Measurements from ENCODE around the gene RSPO1. TPM values are rescaled to one million over a fixed set of nuclear protein-coding genes. Genes with fewer than 3 reads are reported as not detected.

RSPO1 gene
- total and polyA plus RNA-seq, 2 donors: 0.21 to 2.2 TPM

DNA sequence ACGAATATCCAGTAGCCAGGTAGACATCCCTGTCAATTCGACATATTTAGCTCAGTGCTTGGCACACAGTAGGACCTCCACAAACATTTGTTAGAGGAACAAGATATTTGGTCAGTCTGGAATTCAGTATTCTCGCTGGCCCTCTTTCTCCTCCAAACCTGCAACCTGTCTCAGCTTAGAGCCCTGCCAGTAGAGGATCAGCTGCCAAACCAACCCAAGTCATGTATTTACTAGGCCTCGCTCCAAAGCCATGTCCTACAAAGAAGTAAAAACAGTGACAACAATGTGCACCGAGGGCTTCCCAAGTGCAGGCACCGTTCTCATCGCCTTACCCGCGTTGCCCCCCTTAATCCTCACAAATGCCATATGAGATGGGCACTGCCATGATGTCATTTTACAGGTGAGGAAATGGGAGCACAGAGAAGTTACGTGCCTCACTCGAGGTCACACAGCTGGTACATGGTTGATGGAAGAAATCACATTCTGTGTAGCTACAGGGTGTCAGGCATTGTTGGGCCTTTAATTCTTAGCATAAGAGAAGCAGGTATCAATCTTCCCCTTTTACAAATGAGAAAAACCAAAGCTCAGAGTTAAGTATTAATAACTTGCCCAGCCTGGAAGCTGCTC is 31.7 kb upstream of the RSPO1 start:
- no peak overlapping the region for H3K4me3 ChIP-seq (ENCODE audit: low read depth, low read length)
- no peaks in the 10 kb centered on the region for H3K36me3 ChIP-seq (ENCODE audit: insufficient read depth)
- no peak for DNase-seq (ENCODE audit: extremely low spot score)
- 76% methylated on average over 11 of the region's 11 CpGs for WGBS
- H3K27ac ChIP-seq (ENCODE audit: low read depth): no peak overlapping the region
- H3K4me1 ChIP-seq (ENCODE audit: insufficient read depth): no peaks in the 10 kb centered on the region

DNA sequence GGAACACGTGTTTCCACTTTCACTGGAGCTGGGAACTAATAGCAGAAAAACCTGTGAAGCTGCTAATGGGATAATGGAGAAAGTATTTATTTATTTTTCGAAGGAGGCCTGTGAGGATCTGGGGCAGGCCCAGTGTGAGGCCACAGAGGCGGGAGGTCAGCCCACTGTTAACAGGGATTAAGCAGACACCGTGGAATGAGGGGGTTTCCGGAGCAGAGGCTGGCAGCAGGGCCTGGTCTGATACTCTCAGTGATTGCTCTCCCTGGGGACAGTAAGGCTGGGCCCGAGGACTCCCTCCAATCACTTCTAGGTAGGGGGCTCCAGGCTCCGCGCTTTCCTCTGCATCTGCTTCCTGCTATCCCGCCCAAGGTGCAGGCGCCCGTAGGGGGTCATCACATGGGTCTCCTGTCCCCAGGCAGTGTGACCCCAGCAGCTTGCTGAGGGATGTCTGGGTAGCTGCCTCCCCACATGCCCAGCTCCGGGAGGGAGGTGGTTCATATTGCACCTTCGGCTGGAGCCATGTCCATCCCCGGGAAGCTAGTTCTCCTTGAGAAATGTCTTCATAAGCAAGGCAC is 28.8 kb upstream of the RSPO1 start:
- H3K4me3 ChIP-seq (ENCODE audit: low read depth, low read length): no peak overlapping the region
- H3K4me1 ChIP-seq (ENCODE audit: insufficient read depth): no peaks in the 10 kb centered on the region
- H3K27ac ChIP-seq (ENCODE audit: low read depth): no peak overlapping the region
- no peaks in the 10 kb centered on the region for H3K36me3 ChIP-seq (ENCODE audit: insufficient read depth)
- WGBS: 53% methylated on average over 14 of the region's 14 CpGs
- no peak for DNase-seq (ENCODE audit: extremely low spot score)

DNA sequence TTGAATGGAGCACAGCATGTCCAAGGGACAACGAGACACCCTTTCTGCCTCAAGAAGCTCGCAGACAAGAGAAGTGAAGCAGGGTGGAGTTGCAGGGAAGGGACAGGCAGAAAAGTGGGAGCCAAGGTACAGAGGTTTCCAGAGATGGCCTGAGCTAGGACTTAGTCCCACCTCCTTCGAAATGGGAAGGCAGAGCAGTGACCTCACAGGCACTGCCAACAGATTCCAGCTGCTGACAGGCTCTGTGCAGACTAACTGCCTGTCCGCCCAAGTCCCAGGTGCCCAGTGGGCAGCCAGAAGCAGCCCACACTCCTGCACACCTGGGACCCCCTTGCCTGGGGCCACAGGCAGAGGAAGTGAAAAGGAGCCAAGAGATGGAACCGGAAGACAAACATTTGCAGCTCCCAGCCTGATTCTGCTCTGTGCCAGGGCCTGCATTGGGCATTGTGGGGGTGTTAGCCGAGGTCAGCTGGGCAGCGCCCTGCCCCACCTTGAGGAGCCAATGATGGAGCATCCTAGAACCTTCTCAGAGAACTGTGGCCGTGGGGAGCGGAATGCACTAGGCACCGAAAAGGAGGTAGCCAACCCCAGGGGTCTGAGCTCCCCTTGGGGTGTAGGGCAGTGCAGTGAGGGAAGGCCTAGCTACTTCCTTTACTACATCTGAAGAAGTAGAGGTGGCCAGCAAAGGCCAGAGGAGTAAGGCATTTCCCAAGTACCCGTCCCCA is 27.5 kb upstream of the RSPO1 start:
- Histone ChIP-seq H3K4me1 (ENCODE audit: insufficient read depth) (no peaks in the 10 kb centered on the region), H3K36me3 (ENCODE audit: insufficient read depth) (no peaks in the 10 kb centered on the region), H3K4me3 (ENCODE audit: low read depth, low read length) (no peak overlapping the region), H3K27ac (ENCODE audit: low read depth) (no peak overlapping the region)
- no peak for DNase-seq (ENCODE audit: extremely low spot score)
- WGBS: 86% methylated on average over 11 of the region's 11 CpGs

DNA sequence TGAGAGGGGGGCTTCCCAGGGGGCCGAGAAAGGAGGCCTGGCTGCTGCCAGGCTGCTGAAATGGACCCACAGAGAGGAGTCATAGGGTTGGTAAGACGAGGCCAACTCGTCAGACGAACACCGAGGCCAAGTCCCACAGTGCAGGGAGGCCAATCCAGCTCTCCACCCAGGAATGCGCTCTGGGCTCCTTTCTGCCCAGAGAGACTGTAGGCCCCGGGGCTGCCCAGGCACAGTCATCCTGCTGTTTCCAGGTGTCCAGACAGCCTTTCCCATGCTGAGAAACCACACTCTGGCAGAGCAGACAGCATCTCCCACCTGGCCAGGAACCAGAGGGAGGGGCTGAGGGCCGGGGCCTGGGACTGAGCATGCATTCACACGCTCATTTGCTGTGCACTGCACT is 26.7 kb upstream of the RSPO1 start:
- no peak for DNase-seq (ENCODE audit: extremely low spot score)
- H3K27ac ChIP-seq (ENCODE audit: low read depth): no peak overlapping the region
- WGBS: 69% methylated on average over 9 of the region's 9 CpGs
- H3K36me3 ChIP-seq (ENCODE audit: insufficient read depth): no peaks in the 10 kb centered on the region
- H3K4me1 ChIP-seq (ENCODE audit: insufficient read depth): no peaks in the 10 kb centered on the region
- no peak overlapping the region for H3K4me3 ChIP-seq (ENCODE audit: low read depth, low read length)

DNA sequence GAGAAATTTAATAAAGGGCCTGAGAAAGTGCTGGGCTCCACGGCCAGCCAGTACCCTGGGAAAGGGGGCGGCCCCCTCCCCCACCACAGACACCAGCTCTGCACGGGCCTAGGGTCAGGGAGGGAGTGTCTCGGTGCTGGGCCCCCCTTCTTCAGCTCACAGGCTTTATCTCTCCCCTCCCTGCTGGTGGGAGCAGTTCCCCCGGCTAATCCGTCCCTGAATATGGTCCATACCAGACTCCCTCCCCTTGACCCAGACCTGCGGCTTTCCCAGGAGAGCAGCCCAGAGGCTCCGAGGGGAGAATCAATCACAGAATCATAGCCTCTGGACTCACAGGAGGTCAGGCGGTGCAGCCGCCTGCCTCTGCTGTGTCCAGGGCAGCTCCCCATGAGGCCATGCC is 26.0 kb upstream of the RSPO1 start:
- Histone ChIP-seq H3K36me3 (ENCODE audit: insufficient read depth) (no peaks in the 10 kb centered on the region), H3K4me1 (ENCODE audit: insufficient read depth) (no peaks in the 10 kb centered on the region), H3K4me3 (ENCODE audit: low read depth, low read length) (no peak overlapping the region), H3K27ac (ENCODE audit: low read depth) (no peak overlapping the region)
- DNase-seq (ENCODE audit: extremely low spot score): no peak
- WGBS: 36% methylated on average over 10 of the region's 10 CpGs

DNA sequence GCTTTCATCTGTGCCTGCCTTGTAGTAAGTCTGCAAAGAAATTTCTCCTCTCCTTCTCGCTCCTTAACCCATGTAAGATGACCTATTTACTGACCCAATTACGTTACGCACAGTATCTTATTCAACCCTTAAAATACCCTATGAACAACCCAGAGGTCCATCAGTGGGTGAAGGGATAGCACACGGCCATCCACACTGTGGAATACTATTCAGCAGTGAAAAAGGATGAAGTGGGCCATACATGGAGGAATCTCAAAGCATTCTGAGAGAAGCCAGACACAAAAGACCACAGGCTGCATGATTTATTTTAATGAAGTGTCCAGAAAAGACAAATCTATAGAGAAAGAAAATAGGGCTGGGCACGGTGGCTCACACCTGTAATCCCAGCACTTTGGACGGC is 23.8 kb upstream of the RSPO1 start:
- H3K4me1 ChIP-seq (ENCODE audit: insufficient read depth): no peaks in the 10 kb centered on the region
- 90% methylated on average over 6 of the region's 6 CpGs for WGBS
- no peaks in the 10 kb centered on the region for H3K36me3 ChIP-seq (ENCODE audit: insufficient read depth)
- no peak overlapping the region for H3K27ac ChIP-seq (ENCODE audit: low read depth)
- no peak overlapping the region for H3K4me3 ChIP-seq (ENCODE audit: low read depth, low read length)
- DNase-seq (ENCODE audit: extremely low spot score): no peak

DNA sequence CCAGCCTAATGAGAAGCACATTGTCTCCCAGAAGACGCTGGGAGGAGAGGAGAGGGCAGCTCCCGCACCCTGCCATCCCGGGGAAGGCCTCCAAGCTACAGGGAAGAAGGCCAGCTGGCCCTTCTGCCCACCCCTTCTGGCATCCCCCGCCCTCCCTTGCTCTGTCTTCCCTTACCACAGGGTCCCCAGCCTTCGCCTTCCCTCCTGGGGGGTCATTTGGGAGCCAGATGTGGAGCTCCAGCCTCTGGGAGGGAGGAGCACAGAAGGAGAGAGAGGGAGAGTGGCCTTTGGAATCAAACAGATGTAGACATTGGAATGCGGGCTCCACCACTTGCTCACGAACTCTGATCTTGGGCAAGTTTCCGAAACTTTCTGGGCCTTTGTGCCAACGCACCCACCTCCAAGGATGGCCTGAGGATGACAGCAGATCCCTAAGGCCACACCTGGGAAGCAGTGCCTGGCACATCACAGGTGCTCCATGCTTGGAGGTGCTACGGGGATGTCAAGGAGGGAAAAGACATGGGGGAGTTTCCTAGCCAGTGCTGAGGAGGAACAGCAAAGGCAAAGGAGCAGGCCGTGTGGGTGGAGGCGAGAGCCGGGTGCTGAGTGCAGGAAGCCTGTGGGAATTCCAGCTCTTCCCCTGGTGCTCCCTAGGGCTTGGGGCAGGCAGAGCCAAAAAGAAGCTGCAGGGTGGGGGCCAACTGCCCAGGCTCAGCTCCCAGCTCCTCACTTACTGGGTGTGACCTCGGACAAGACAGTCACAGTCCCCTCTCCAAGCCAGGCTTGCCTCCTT is 23.1 kb upstream of the RSPO1 start:
- WGBS: 68% methylated on average over 14 of the region's 14 CpGs
- DNase-seq (ENCODE audit: extremely low spot score): no peak
- no peak overlapping the region for H3K4me3 ChIP-seq (ENCODE audit: low read depth, low read length)
- H3K4me1 ChIP-seq (ENCODE audit: insufficient read depth): no peaks in the 10 kb centered on the region
- H3K27ac ChIP-seq (ENCODE audit: low read depth): no peak overlapping the region
- no peaks in the 10 kb centered on the region for H3K36me3 ChIP-seq (ENCODE audit: insufficient read depth)

DNA sequence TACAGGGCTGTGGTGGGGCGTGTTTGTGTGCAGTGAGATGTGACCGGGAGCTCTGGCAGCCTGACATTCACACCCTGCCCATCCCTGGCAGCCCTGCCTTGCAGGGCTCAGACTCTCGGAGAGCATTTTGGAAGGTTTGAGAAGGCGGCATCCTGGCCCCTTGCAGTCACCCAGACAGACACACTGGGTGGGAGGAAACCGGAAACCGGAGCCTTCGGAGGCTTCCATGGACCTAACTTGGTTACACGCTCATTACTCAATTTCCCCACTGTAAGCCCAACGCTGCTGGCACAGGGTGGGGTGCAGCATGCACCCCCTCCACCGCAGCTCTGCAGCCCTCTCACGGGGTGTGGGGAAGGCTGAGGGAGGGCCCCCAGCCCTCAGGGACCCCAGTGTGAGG is 22.2 kb upstream of the RSPO1 start:
- no peak overlapping the region for H3K4me3 ChIP-seq (ENCODE audit: low read depth, low read length)
- no peak overlapping the region for H3K27ac ChIP-seq (ENCODE audit: low read depth)
- 73% methylated on average over 11 of the region's 11 CpGs for WGBS
- DNase-seq (ENCODE audit: extremely low spot score): no peak
- H3K4me1 ChIP-seq (ENCODE audit: insufficient read depth): no peaks in the 10 kb centered on the region
- H3K36me3 ChIP-seq (ENCODE audit: insufficient read depth): no peaks in the 10 kb centered on the region

DNA sequence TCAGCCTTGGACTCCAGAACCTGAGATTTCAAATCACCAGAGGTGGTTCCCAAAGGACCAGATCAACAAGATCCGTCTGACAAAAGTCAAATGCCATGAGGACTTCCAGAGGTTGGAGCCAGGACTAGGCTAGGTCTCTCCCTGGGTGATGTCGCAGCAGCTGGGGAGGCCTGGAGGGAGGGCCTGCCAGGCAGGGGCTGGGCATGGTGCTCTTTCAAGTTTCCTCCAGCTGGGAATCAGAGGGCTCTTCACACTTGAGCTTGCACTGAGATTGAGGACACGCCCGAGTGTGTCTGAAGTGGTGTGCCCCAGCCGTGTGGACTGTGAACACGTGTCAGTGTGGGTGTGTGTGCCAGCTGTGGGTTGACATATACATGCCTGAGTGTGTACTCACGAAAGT is 21.3 kb upstream of the RSPO1 start:
- Histone ChIP-seq H3K4me1 (ENCODE audit: insufficient read depth) (no peaks in the 10 kb centered on the region), H3K4me3 (ENCODE audit: low read depth, low read length) (no peak overlapping the region), H3K36me3 (ENCODE audit: insufficient read depth) (no peaks in the 10 kb centered on the region), H3K27ac (ENCODE audit: low read depth) (no peak overlapping the region)
- WGBS: 67% methylated on average over 7 of the region's 7 CpGs
- no peak for DNase-seq (ENCODE audit: extremely low spot score)

DNA sequence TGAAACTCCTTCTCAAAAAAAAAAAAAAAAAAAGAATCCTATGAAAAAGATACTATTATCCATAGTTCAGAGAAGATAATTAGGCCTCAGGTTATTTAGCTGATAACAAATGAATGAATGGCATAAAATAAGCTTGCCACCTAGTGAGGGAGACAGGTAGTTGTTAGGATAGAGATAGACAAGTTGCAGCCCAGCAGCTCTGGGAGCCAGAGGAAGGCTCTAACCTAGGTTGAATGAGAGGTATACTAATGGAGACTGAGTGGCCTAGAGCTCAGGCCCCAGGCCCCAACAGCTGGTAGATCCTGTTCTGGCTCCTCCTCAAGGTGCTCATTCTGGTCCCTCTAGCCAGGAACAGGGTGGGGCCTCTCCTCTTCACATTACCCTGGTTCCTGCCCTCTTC is 20.6 kb upstream of the RSPO1 start:
- Histone ChIP-seq H3K4me1 (ENCODE audit: insufficient read depth) (no peaks in the 10 kb centered on the region), H3K4me3 (ENCODE audit: low read depth, low read length) (no peak overlapping the region), H3K27ac (ENCODE audit: low read depth) (no peak overlapping the region), H3K36me3 (ENCODE audit: insufficient read depth) (no peaks in the 10 kb centered on the region)
- no peak for DNase-seq (ENCODE audit: extremely low spot score)

DNA sequence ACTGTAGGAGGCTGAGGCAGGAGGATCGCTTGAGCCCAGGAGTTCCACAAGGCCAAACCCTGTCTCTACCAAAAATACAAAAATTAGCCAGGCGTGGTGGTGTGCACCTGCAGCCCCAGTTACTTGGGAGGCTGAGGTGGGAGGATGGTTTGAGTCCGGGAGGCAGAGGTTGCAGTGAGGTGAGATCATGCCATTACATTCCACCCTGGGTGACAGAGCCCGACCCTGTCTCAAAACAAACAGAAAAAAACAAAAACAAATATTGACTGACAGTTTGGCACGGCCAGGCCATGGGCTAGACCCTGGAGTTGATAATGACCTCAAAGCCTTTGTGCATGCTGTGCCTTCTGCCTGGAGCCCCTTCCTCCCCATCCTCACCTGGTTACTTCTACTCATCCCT is 19.2 kb upstream of the RSPO1 start:
- H3K36me3 ChIP-seq (ENCODE audit: insufficient read depth): no peaks in the 10 kb centered on the region
- no peak for DNase-seq (ENCODE audit: extremely low spot score)
- H3K4me3 ChIP-seq (ENCODE audit: low read depth, low read length): no peak overlapping the region
- H3K27ac ChIP-seq (ENCODE audit: low read depth): no peak overlapping the region
- WGBS: 79% methylated on average over 5 of the region's 5 CpGs
- no peaks in the 10 kb centered on the region for H3K4me1 ChIP-seq (ENCODE audit: insufficient read depth)

DNA sequence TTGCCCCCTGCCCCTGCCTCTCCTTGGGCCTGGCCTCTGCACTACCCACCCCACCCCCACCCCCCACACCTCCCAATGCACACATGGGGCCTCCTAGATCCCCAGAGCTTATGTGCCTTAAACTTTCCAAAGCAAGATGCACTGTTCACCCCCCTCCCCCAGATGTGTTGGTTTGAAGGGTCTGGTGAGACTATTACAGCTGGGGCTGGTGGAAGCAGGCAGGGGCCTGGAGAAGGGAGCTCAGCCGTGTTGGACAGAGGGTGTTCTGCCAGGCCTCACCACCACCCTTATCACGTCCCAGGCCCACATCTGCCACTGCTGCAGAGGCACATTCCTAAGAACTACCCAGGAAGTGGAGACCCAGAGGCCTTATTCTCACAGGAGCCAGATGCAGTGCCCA is 18.3 kb upstream of the RSPO1 start:
- Histone ChIP-seq H3K4me1 (ENCODE audit: insufficient read depth) (no peaks in the 10 kb centered on the region), H3K4me3 (ENCODE audit: low read depth, low read length) (no peak overlapping the region), H3K27ac (ENCODE audit: low read depth) (no peak overlapping the region), H3K36me3 (ENCODE audit: insufficient read depth) (no peaks in the 10 kb centered on the region)
- no peak for DNase-seq (ENCODE audit: extremely low spot score)
- 49% methylated on average over 2 of the region's 2 CpGs for WGBS

DNA sequence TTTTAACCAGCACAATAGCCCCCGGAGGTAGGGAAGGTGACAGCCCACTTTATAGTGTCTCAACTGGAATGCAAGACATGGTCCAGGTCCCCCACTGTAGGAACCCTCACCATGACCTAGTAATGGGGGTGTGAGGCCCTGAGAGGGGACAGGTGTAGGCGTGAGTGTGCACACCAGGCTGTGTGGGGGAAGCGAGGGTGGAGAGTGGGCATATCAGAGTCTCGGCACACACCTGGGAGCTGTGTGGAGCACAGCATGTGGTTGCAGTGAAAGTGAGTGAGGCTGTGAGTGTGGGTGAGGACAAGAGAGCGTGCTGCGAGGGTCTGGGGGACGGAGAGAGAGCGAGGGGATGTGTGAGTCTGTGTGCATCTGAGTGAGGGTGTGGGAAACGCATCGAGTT is 17.1 kb upstream of the RSPO1 start:
- 60% methylated on average over 10 of the region's 10 CpGs for WGBS
- no peak for DNase-seq (ENCODE audit: extremely low spot score)
- no peaks in the 10 kb centered on the region for H3K36me3 ChIP-seq (ENCODE audit: insufficient read depth)
- H3K4me3 ChIP-seq (ENCODE audit: low read depth, low read length): no peak overlapping the region
- H3K4me1 ChIP-seq (ENCODE audit: insufficient read depth): no peaks in the 10 kb centered on the region
- H3K27ac ChIP-seq (ENCODE audit: low read depth): no peak overlapping the region

DNA sequence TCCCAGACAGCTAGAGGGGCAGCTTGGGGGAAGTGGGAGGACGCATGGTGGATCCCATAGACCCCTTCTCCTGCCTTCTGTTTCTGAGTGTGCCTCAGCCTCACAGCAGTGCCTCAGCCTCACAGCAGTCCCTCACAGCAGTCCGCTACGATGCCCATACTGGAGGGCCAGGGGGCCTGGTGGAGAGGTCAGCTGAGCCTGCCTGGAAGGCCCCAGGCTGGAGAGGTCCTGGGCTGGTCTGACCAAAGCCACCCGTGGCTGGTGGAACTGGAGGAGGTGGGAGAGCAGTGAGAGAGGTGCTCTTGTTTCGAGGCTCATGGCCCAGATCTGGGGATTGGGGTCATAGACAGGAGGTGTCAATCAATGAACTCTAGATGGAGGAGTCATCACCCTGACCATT is 16.0 kb upstream of the RSPO1 start:
- WGBS: 80% methylated on average over 5 of the region's 5 CpGs
- DNase-seq (ENCODE audit: extremely low spot score): no peak

More for the DNA sequence above, 16.0 kb upstream of the RSPO1 start:
- no peak overlapping the region for H3K27ac ChIP-seq (ENCODE audit: low read depth)
- H3K4me1 ChIP-seq (ENCODE audit: insufficient read depth): no peaks in the 10 kb centered on the region
- H3K36me3 ChIP-seq (ENCODE audit: insufficient read depth): no peaks in the 10 kb centered on the region
- no peak overlapping the region for H3K4me3 ChIP-seq (ENCODE audit: low read depth, low read length)
